ENCODE measurements around the gene LAMB1.

- TF ChIP-seq CTCF (IDR thresholded peaks at IDR 0.05) (no peak), POLR2A (IDR thresholded peaks at IDR 0.05) (no peak)
These were observed 36.0 kb upstream of the LAMB1 start for GRCh38 chr7:108038986-108039385.

Measured in esophagus squamous epithelium (tissue), 4 donors.